Keratinocyte (primary cell): ENCODE measurements around the gene CREG1. TPM values are rescaled to one million over a fixed set of nuclear protein-coding genes. Genes with fewer than 3 reads are reported as not detected.

Experiments used
- DNase-seq: peaks from one replicate; pipeline ENCODE4 v3.0.0-alpha.2; 2011; ENCODE audit warnings: low read depth, missing footprints, low spot score
- FAIRE-seq: peaks from 2 replicates; lab custom pipeline; 2011; peaks lifted over from hg19 to GRCh38; lab: Jason Lieb, UNC
- H2AFZ ChIP-seq: 2 replicates; pipeline ENCODE4 v1.6.0; 2012; ENCODE audit warnings: low read length, control low read depth, inconsistent platforms; ENCODE audit not compliant: control insufficient read depth
- H3K27ac ChIP-seq: 2 replicates; pipeline ENCODE4 v1.5.1; 2011; ENCODE audit warnings: low read length; ENCODE audit not compliant: control insufficient read depth, insufficient read depth
- H3K27me3 ChIP-seq: 3 replicates; pipeline ENCODE4 v1.6.0; 2011; ENCODE audit warnings: low read length; ENCODE audit not compliant: control insufficient read depth, insufficient read depth; ENCODE audit errors: extremely low read depth
- H3K36me3 ChIP-seq, 2 experiments: 2 replicates in 1 of 2; 3 replicates in 1 of 2; pipeline ENCODE4 v1.5.1; 2011; ENCODE audit warnings: low read length in 2 of 2, mild to moderate bottlenecking in 1 of 2; ENCODE audit not compliant: control insufficient read depth in 2 of 2, insufficient read depth in 2 of 2; ENCODE audit errors: extremely low read depth in 1 of 2
- H3K4me1 ChIP-seq: 3 replicates; pipeline ENCODE4 v1.5.1; 2011; ENCODE audit warnings: low read length; ENCODE audit not compliant: control insufficient read depth, insufficient read depth; ENCODE audit errors: extremely low read depth
- H3K4me2 ChIP-seq: 3 replicates; pipeline ENCODE4 v1.6.0; 2011; ENCODE audit warnings: low read depth, low read length; ENCODE audit not compliant: control insufficient read depth, insufficient read depth; ENCODE audit errors: extremely low read depth
- H3K4me3 ChIP-seq, 3 experiments: fragments of 200-600 bp in 1 of 3; sonication (generic) in 1 of 3; 2 replicates in 2 of 3; 3 replicates in 1 of 3; pipeline ENCODE4 v1.5.1; 2011 to 2016; ENCODE audit warnings: low read length in 3 of 3, mild to moderate bottlenecking in 3 of 3, control low read depth in 2 of 3, inconsistent platforms in 1 of 3, low read depth in 1 of 3, mixed read lengths in 1 of 3, mixed run types in 1 of 3, moderate library complexity in 1 of 3; ENCODE audit not compliant: control insufficient read depth in 2 of 3, insufficient read depth in 2 of 3; ENCODE audit errors: extremely low read depth in 1 of 3
- H3K79me2 ChIP-seq: 2 replicates; pipeline ENCODE4 v1.6.0; 2012; ENCODE audit warnings: low read length; ENCODE audit not compliant: control insufficient read depth, insufficient read depth
- H3K9ac ChIP-seq: 3 replicates; pipeline ENCODE4 v1.6.0; 2011; ENCODE audit warnings: low read length; ENCODE audit not compliant: control insufficient read depth, insufficient read depth; ENCODE audit errors: extremely low read depth
- H3K9me1 ChIP-seq: 3 replicates; pipeline ENCODE4 v1.6.0; 2011; ENCODE audit warnings: low read length; ENCODE audit not compliant: control insufficient read depth, insufficient read depth; ENCODE audit errors: extremely low read depth
- H3K9me3 ChIP-seq: 2 replicates; pipeline ENCODE4 v1.5.1; 2012; ENCODE audit warnings: low read depth, low read length; ENCODE audit not compliant: control insufficient read depth
- H4K20me1 ChIP-seq: 3 replicates; pipeline ENCODE4 v1.6.0; 2011; ENCODE audit warnings: low read length; ENCODE audit not compliant: control insufficient read depth, insufficient read depth; ENCODE audit errors: extremely low read depth
- EZH2 ChIP-seq: IDR thresholded peaks from one replicate; pipeline ENCODE4 v1.6.1; 2012; ENCODE audit warnings: inconsistent platforms, mild to moderate bottlenecking, low read length, moderate library complexity
- dilution Hi-C: fragments of 300-500 bp; cut with MboI; formaldehyde crosslinking; loops from one replicate; pipeline ENCODE4 v1.7.0; 2020; ENCODE audit warnings: low sequenced_read_pairs; ENCODE audit not compliant: extremely low pct_ligation_motif_present
- polyA plus RNA-seq, 5 experiments: library from polyadenylated mRNA; depleted of rRNA in 3 of 5; stranded (reverse) in 3 of 5; stranded (forward) in 1 of 5; unstranded in 1 of 5; fragments of >200 nt; gene quantifications; 1 replicate in 1 of 5; 2 replicates in 3 of 5; 3 replicates in 1 of 5; pipeline versions ENCODE4 v1.2.1 to v1.2.3, GENCODE V29; 2011 to 2012; ENCODE audit warnings: missing spikeins in 2 of 5, low read depth in 1 of 5, low replicate concordance in 1 of 5
- TF ChIP-seq, protein P1 (sequence below), 3 experiments: IDR thresholded peaks in 1 of 3; conservative IDR thresholded peaks in 1 of 3; optimal IDR thresholded peaks in 1 of 3; 2 replicates in 2 of 3; 3 replicates in 1 of 3; pipeline versions ENCODE3 to v1.5.1; 2011; ENCODE audit warnings: low read length in 3 of 3, mild to moderate bottlenecking in 3 of 3, moderate library complexity in 2 of 3, control low read depth in 1 of 3, inconsistent platforms in 1 of 3; ENCODE audit not compliant: insufficient read depth in 2 of 3; ENCODE audit errors: extremely low read depth in 1 of 3

Gene CREG1
- polyA plus RNA-seq, 1 donor (not counting 4 experiments of a cell fraction or from before 2014, with no cell fraction given): 68.8 TPM

- TF ChIP-seq, protein P1, sequence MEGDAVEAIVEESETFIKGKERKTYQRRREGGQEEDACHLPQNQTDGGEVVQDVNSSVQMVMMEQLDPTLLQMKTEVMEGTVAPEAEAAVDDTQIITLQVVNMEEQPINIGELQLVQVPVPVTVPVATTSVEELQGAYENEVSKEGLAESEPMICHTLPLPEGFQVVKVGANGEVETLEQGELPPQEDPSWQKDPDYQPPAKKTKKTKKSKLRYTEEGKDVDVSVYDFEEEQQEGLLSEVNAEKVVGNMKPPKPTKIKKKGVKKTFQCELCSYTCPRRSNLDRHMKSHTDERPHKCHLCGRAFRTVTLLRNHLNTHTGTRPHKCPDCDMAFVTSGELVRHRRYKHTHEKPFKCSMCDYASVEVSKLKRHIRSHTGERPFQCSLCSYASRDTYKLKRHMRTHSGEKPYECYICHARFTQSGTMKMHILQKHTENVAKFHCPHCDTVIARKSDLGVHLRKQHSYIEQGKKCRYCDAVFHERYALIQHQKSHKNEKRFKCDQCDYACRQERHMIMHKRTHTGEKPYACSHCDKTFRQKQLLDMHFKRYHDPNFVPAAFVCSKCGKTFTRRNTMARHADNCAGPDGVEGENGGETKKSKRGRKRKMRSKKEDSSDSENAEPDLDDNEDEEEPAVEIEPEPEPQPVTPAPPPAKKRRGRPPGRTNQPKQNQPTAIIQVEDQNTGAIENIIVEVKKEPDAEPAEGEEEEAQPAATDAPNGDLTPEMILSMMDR (optimal IDR thresholded peaks at IDR 0.05 in 1 of 3, IDR thresholded peaks at IDR 0.05 in 1 of 3, conservative IDR thresholded peaks at IDR 0.05 in 1 of 3; ENCODE audit: extremely low read depth in 1 of 3, insufficient read depth in 2 of 3, low read length in 3 of 3): no peak
- no peak for TF ChIP-seq EZH2
- H3K9me3 ChIP-seq: no peaks in the 10 kb centered on the region
- no peaks in the 10 kb centered on the region for H4K20me1 ChIP-seq
- no peak overlapping the region for H3K27ac ChIP-seq
- no peaks in the 10 kb centered on the region for H3K36me3 ChIP-seq
- H3K27me3 ChIP-seq: peaks cover 3% of the 10 kb centered on the region
- FAIRE-seq: no peak
- H2AFZ ChIP-seq: no peak overlapping the region
- no peak for DNase-seq
- H3K9me1 ChIP-seq: no peaks in the 10 kb centered on the region
- H3K4me2 ChIP-seq: no peak overlapping the region
- dilution Hi-C loops: loop anchor here (25.0 kb wide), 1 partner anchor 455 kb away; no protein-coding TSS in a partner anchor
- H3K79me2 ChIP-seq: no peaks in the 10 kb centered on the region
- H3K4me3 ChIP-seq: no peak overlapping the region
- no peak overlapping the region for H3K9ac ChIP-seq
- no peaks in the 10 kb centered on the region for H3K4me1 ChIP-seq
These were observed 35.8 kb downstream of the CREG1 start for GRCh38 chr1:167517535-167518330.

DNA sequence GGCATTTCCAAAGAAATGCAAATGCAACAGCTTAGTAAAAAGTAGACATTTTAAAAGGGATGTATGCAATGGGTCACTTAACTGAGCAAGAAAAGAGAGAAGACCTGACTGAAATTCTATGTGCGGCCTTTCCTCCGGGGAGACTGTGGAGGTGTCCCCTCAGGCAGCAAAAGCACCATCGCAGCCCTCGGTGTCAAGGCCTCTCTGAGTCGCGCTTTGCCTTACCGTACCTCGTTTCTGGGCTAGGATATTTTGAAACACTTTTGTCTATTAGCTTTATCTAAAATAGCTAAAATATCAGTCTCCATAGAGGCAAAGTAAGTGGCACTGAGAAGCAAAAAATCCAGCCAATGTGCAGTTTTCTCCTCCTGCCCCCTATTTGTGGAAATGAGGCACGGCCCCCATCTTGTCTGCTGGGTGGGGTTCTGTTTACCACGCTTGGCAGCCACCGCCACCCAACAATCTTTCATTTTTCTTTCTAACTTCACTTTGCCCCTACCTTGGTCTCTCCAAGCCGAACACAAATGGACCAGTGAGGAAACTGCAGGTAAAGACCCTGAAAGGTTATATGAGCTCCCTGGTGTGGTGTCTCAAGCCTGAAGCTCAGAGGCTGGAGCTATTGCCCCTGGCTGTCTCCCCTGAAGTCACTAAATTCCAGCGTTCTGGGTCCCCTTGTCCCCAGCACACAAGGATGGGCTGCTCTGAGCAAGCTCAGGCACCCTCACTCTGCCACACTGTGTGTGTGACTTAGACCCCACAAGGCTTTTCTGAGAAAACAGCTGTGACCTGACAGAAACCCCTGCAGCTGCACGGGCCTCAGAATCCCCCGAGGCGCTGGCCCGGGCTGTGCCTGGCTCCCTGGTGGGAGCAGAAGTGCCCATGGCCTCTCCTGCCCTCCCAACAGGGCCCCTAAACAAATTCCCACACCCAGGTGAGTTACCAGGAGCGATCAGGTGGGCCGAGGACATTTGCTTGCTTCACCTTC, 36.9 kb downstream of the CREG1 start:
- no peak for TF ChIP-seq EZH2
- TF ChIP-seq, protein P1 (optimal IDR thresholded peaks at IDR 0.05 in 1 of 3, IDR thresholded peaks at IDR 0.05 in 1 of 3, conservative IDR thresholded peaks at IDR 0.05 in 1 of 3; ENCODE audit: extremely low read depth in 1 of 3, insufficient read depth in 2 of 3, low read length in 3 of 3): no peak
- Histone ChIP-seq H3K27me3 (peaks cover 7% of the 10 kb centered on the region), H3K9me1 (no peaks in the 10 kb centered on the region), H3K4me2 (no peak overlapping the region), H3K27ac (no peak overlapping the region), H3K9me3 (no peaks in the 10 kb centered on the region), H2AFZ (no peak overlapping the region), H4K20me1 (no peaks in the 10 kb centered on the region), H3K4me3 (no peak overlapping the region), H3K36me3 (no peaks in the 10 kb centered on the region), H3K4me1 (no peaks in the 10 kb centered on the region), H3K79me2 (no peaks in the 10 kb centered on the region), H3K9ac (no peak overlapping the region)
- DNase-seq: no peak
- dilution Hi-C loops: loop anchor here (25.0 kb wide), 1 partner anchor 454 kb away; no protein-coding TSS in a partner anchor
- FAIRE-seq: no peak
